ENCODE measurements around the gene NR3C2.

NR3C2 gene

DNA sequence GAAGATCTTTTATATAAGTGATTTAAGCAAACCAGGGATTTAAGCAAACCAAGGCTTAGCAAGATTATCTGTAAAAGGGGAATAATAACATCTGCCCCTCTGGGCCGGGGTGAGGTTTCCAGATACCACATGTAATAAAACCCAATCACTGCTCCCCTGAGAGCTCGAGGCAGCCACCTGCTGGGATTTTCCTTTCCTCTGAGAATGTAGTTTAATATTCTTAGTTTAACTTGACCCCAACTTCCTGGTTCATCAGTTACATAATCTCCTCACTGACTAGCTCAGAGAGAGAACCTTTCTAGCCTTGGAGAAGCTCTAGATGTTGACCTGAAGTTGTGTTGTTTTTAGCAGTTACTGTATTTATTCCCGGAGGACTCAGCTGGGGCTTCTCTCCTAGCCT is 387.9 kb downstream of the NR3C2 start:
- DNase-seq (ENCODE audit: low spot score), result no peak

DNA sequence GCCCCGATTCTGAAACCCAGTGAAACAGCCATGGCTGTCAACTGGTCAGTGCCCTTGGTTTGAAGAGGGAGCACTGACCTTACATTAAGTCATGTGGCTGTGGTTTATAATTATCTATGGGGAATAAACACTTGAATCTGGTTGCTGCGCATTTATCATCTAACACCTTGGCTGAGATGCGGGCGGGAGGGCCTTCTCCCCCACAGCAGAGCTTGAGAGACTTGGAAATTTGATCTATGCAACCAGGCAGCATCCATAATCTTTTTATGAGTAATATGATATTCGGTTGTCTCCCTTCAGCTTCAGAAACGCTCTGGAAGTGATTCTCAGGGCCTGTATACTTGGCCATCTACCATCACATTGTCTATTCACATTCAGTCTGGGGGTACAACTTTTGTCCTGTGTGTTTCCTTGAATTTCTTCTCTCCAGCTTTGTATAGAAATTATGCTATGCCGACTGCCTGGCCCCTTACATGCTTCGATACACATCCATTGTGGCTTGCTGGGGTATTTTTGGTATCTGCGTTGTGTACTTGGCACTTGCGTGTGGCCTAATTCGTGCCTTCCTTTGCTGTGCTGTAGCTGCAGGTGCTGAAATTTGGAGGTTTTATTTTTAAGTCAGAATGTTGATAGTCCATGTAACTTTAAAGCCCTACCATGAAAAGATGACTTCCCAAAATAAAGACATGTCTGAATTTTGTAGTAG is 388.8 kb downstream of the NR3C2 start:
- DNase-seq (ENCODE audit: low spot score), result no peak

DNA sequence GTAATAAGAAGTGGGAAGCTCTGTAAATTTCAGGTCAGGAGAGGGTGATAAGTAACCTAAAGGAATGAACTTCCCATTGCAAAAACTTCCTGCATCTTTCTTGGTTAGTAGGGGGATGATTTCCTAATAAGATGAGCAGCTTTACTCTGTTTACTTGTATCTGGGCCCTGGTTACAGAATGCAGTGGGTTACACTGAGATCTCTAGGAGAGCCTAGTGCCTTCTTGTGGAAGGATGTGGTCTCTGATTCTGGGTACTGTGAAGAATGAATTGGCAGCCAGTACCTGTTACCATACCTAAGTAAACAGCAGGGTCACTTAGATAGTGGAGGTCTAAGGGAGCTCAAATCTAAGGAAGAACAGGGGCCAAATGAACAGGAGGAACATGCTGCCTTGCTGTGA is 389.8 kb downstream of the NR3C2 start:
- no peak for DNase-seq (ENCODE audit: low spot score)

DNA sequence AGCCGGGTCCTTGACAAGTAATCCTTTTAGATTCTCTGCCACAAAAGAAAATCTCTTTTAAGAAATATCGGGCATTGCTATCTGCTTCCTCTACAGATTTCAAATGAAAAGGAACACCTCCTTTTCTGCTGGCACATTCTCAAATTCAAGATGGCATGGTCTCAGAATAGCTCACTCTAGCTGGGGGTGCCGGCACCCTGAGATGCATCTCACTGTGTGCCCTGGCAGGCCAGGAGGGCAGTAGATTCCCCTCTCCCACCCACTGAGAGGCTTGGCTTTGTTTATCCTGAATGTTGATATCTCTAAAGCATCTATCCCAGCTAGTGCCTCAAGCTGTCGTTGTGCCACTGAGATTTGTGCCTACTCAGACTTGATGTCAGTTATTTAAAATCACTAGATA is 390.8 kb downstream of the NR3C2 start:
- no peak for DNase-seq (ENCODE audit: low spot score)

DNA sequence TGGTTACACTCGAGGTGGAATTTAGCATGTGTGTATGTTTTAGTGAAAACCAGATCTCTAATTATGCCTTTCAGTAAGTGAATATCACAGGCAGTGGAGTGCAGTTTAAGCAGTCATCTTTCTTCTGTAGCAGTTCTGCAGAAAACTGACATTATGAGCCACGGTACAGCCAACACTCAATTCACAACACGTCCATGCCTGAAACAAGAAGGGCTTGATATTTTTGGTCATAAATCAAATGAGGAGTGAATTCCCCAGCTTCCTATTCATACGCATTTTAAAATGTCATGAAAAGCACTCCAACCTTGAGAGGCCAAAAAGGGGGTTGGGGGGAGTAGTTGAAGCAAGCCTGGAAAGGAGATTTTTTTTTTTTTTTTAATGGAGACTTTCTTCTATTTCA is 393.6 kb downstream of the NR3C2 start:
- no peak for DNase-seq (ENCODE audit: low spot score)

DNA sequence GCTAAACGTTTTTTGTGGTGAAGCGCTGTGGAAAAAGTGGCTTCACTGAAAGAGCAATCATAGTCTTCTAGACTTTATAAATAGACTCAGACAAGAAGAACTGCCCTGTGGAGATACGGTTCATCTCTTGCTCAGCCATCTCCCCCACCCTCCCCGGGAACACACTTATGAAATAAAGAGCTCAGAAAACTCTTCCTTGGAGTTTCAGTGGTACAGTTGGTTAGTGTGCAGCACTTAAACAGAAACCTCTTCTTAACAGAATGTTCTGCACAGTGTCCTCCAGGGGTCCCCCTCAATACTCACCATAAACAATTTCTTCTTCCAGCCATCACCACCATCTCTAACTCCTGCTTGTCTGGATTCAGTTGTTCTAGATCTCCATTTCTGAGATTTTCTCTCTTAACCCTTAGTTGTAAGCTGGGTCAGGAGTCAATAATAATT is 397.3 kb downstream of the NR3C2 start:
- no peak for DNase-seq (ENCODE audit: low spot score)

DNA sequence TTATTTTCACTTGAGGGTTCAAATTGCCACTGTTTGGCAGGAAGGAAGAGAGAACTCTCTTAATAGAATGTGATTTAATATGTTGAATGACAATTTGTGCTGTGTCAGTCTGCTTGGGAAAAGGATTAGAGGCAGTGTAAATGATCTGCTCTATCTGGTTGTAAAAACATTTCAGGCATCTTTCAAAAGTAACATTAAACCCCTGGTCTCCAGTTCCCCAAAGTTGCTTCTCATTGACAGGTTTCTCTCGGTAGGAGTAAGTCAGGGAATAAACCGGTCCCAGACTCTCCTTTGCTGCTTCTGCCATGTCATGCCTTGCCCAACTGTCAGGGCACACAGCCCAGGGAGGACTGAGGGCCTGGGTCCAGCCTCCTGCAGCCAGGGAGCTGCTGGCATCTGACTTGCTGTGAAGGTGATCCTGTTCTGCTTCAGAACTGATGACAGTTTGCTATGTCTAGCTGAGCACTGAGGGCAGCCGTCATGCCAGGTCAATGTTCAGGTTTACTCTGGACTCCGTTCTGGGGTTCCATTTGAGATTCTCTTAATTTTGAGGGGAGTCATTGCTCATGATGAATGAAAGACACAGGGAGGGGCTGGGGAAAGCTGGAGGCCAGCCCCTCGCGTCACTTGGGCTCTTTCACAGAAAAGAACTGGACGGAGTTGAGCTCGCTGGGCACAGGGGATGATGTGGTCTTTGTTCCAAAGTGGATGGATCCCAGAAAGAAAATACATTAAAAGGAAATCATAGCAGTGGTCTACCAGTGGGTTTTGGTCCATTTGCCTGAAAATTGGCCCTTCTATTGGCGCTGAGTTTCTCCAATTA is 397.9 kb downstream of the NR3C2 start:
- no peak for DNase-seq (ENCODE audit: low spot score)

DNA sequence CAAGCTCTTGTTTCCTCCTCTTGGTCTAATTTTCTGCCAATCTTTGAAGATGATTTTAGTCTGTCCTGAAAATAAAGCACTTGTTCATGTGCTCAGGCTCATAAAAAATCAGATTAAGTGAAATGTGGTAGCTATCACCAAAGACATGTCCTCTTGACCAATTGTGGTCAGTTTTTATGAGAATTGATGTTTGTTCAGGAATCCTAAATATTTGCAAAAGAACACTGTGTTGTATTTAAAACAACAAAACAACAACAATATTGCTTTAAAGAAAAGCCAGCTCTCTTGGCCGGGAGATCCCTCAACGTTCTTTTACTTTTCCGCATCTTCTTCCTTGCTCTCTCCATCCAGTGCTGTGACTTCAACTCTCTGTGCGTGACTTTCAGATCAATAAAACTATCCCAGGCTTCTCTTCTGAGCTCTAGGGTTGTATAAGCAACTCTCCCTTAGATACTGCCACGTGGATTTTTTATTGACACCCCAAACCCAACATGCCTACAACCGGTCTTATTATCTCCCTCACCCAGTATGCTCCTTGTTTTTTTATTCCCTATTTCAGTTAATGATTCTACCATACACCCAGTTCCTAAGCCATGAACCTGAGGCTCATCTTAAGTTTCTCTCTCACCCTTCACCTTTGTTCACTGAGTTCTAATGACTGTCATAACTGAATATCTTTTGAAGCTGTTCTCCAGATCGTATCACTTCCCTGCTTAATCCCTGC is 400.4 kb downstream of the NR3C2 start:
- no peak for DNase-seq (ENCODE audit: low spot score)

DNA sequence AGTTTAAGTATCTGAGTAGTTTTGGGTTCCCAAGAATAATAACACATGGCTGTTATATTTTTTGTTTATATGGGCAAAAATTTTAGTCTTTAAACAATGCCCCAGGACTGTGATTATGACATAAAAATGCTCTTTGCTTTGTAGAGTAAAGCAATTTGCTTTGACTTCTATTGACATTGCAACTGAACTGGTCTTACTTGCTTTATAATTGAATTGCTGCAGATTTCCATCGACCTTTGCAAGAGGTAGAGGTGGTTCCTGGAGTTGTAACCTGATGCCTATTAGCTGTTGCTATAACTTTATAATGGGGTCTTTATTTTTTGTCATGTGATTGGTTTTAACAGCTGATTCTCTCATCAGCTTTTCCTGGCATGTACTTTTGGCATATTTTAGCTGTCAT is 407.4 kb downstream of the NR3C2 start:
- DNase-seq (ENCODE audit: low spot score), result no peak

DNA sequence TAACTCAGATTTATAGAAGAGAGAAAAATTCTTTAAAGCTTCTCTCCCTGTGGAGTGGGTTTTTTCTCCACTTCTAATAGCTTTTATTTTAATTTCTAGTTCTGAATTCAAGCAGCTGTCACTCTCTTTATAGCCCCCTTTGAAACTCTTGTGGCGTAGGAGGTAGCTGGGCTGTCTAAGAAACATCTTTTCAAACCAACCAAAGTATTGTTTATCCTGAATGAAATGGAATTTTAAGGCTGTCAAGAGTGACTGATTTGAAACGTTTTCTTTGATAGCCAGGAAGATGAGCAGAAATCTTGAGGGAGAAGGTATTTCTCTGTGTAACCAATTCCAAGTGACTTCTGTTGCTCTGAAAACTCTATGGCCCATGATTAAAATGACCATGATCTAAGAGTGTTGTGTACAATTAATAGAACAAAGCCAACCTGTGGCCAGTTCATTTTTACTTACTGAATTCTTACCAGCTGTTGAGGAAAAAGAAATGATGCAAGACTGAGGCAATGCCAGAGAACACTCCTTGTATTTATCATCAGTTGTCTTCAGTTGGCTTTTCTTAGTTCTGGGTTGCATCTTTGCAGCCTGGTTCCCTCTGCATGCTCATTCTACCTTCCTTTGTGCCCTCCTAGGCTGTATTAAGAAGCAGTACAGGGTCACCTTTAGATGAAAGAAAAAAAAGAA is 411.9 kb downstream of the NR3C2 start:
- DNase-seq (ENCODE audit: low spot score), result peak; percentile 40

DNA sequence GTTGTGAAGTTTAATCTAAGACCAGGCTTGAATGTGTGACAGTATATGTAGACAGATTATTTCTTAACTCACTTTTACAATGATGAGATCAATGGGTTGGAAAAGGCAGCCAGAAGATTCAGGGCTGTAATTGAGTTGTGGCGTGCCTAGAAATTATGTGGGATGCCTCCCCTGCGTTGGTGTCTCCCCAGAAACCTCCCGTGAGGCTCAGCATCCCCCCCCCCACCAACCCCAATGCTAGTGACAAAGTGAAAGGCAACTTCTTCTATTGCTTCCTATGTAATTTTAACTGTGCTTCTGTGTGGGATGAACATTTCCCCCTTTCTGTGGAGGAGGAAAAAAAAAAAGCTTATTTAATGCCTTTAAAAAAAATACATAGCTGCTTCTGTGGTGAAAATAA is 412.4 kb downstream of the NR3C2 start:
- no peak for DNase-seq (ENCODE audit: low spot score)

Data from LoVo (cell line).